WTC11 (cell line): ENCODE results near the gene ZNF76. TPM values are rescaled to one million over a fixed set of nuclear protein-coding genes. Genes with fewer than 3 reads are reported as not detected.

Source experiments
- ATAC-seq: fragments of 200-7000 bp; cut with Tn5 transposase; 2 replicates; pipeline ENCODE4 v1.10.0; 2021; ENCODE audit warnings: mild to moderate bottlenecking, moderate library complexity
- CTCF ChIA-PET: fragments of 300-600 bp; sonication (Branson Sonifier 250); formaldehyde crosslinking; loops from one replicate; lab custom pipeline; 2021; ENCODE audit warnings: antibody characterized with exemption; lab: Charles Lee
- POLR2A ChIA-PET: fragments of 350-600 bp; sonication (Branson Sonifier 250); formaldehyde crosslinking; loops from one replicate; lab custom pipeline; 2021; ENCODE audit warnings: antibody characterized with exemption; lab: Charles Lee
- DNase-seq: peaks from one replicate; pipeline ENCODE4 v3.0.0; 2021; ENCODE audit warnings: low spot score
- H3K27ac Mint-ChIP-seq: 2 replicates; pipeline ENCODE4 v1.8.0; 2021; ENCODE audit warnings: mixed read lengths
- H3K27me3 Mint-ChIP-seq: 2 replicates; pipeline ENCODE4 v1.8.0; 2021; ENCODE audit warnings: low read depth, mild to moderate bottlenecking, moderate library complexity, mixed read lengths
- H3K36me3 Mint-ChIP-seq: 2 replicates; pipeline ENCODE4 v1.8.0; 2021; ENCODE audit warnings: mixed read lengths
- H3K4me1 Mint-ChIP-seq: 2 replicates; pipeline ENCODE4 v1.8.0; 2022; ENCODE audit warnings: mixed read lengths
- H3K4me3 Mint-ChIP-seq: 2 replicates; pipeline ENCODE4 v1.8.0; 2021; ENCODE audit warnings: mild to moderate bottlenecking, moderate library complexity, mixed read lengths
- H3K9me3 Mint-ChIP-seq: 2 replicates; pipeline ENCODE4 v1.8.0; 2021; ENCODE audit warnings: mixed read lengths
- AFF4 ChIP-seq: sonication (generic); formaldehyde crosslinking; IDR thresholded peaks from 2 replicates; pipeline ENCODE4 v1.8.1; 2023; ENCODE audit warnings: mild to moderate bottlenecking, missing genetic modification reagents, borderline replicate concordance
- ATF1 ChIP-seq: sonication (generic); formaldehyde crosslinking; IDR thresholded peaks from 2 replicates; pipeline ENCODE4 v1.8.1; 2023; ENCODE audit warnings: mild to moderate bottlenecking, moderate library complexity, missing genetic modification reagents
- CREM ChIP-seq: sonication (generic); formaldehyde crosslinking; IDR thresholded peaks from 2 replicates; pipeline ENCODE4 v1.8.1; 2022; ENCODE audit warnings: mild to moderate bottlenecking, missing genetic modification reagents, moderate library complexity
- FOXJ3 ChIP-seq: sonication (generic); formaldehyde crosslinking; IDR thresholded peaks from 2 replicates; pipeline ENCODE4 v1.9.0; 2021; ENCODE audit warnings: missing genetic modification reagents, mild to moderate bottlenecking, borderline replicate concordance
- GABPB1 ChIP-seq: sonication (generic); formaldehyde crosslinking; IDR thresholded peaks from 2 replicates; pipeline ENCODE4 v1.8.1; 2023; ENCODE audit warnings: mild to moderate bottlenecking, missing genetic modification reagents
- HMGXB4 ChIP-seq: sonication (generic); formaldehyde crosslinking; IDR thresholded peaks from 2 replicates; pipeline ENCODE4 v1.8.1; 2023; ENCODE audit warnings: mild to moderate bottlenecking, moderate library complexity, missing genetic modification reagents
- JUN ChIP-seq: sonication (generic); formaldehyde crosslinking; IDR thresholded peaks from 2 replicates; pipeline ENCODE4 v1.8.0; 2023; ENCODE audit warnings: mild to moderate bottlenecking, missing genetic modification reagents
- MLX ChIP-seq: sonication (generic); formaldehyde crosslinking; IDR thresholded peaks from 2 replicates; pipeline ENCODE4 v1.8.1; 2023; ENCODE audit warnings: mild to moderate bottlenecking, missing genetic modification reagents, moderate library complexity
- MYBL2 ChIP-seq: sonication (generic); formaldehyde crosslinking; IDR thresholded peaks from 2 replicates; pipeline ENCODE4 v1.8.1; 2023; ENCODE audit warnings: mild to moderate bottlenecking, moderate library complexity, missing genetic modification reagents
- PREB ChIP-seq: sonication (generic); formaldehyde crosslinking; IDR thresholded peaks from 2 replicates; pipeline ENCODE4 v1.8.1; 2022; ENCODE audit warnings: mild to moderate bottlenecking, missing genetic modification reagents, moderate library complexity, borderline replicate concordance
- SMAD4 ChIP-seq: sonication (generic); formaldehyde crosslinking; IDR thresholded peaks from 2 replicates; pipeline ENCODE4 v1.8.0; 2022; ENCODE audit warnings: mild to moderate bottlenecking, missing genetic modification reagents
- ZNF138 ChIP-seq: sonication (generic); formaldehyde crosslinking; conservative IDR thresholded peaks from 2 replicates; pipeline ENCODE4 v1.8.1; 2022; ENCODE audit warnings: mild to moderate bottlenecking, moderate library complexity, missing genetic modification reagents
- ZNF512 ChIP-seq: sonication (generic); formaldehyde crosslinking; IDR thresholded peaks from 2 replicates; pipeline ENCODE4 v1.8.1; 2022; ENCODE audit warnings: missing genetic modification reagents, borderline replicate concordance
- ZNF532 ChIP-seq: fragments of 250-450 bp; sonication (Bioruptor Pico); IDR thresholded peaks from 2 replicates; pipeline ENCODE4 v1.9.0; 2021; ENCODE audit warnings: mild to moderate bottlenecking, borderline replicate concordance
- ZNF671 ChIP-seq: fragments of 250-450 bp; sonication (Bioruptor Pico); IDR thresholded peaks from 2 replicates; pipeline ENCODE4 v1.8.0; 2021; ENCODE audit warnings: mild to moderate bottlenecking
- ZSCAN18 ChIP-seq: fragments of 250-450 bp; sonication (Bioruptor Pico); IDR thresholded peaks from 2 replicates; pipeline ENCODE4 v2.1.2; 2022; ENCODE audit warnings: mild to moderate bottlenecking, moderate library complexity
- total RNA-seq: library from RNA; stranded (reverse); gene quantifications from 3 replicates; pipeline ENCODE4 v1.2.3, GENCODE V29; 2021

ZNF76 gene
- total RNA-seq, 1 experiment from 2014 or later, result 25.8 TPM

GRCh38 chr6:35237476-35237875, 22.1 kb upstream of the ZNF76 start:
- ATAC-seq (no peak), DNase-seq (no peak)
- ChIA-PET POLR2A (interaction anchor here (0.6 kb wide), 1 partner anchor 369 kb away, joined by 4 read pairs; no protein-coding TSS in a partner anchor), CTCF (interaction anchor here (1.4 to 8.0 kb wide), 5 partner anchors 8 to 89 kb away, joined by 3 to 107 read pairs (median 54); partner anchors contain the start of gene SCUBE3)
- Mint-ChIP-seq H3K9me3 (peaks cover 9% of the 10 kb centered on the region), H3K27me3 (peaks cover 71% of the 10 kb centered on the region), H3K4me1 (peaks cover 54% of the 10 kb centered on the region), H3K27ac (no peak overlapping the region), H3K36me3 (peaks cover 17% of the 10 kb centered on the region), H3K4me3 (no peak overlapping the region)
- TF ChIP-seq CREM (CRISPR knock-in tag), result no peak
- no peak for TF ChIP-seq ZNF671 (CRISPR knock-in tag)
- TF ChIP-seq SMAD4, result no peak
- TF ChIP-seq MLX (CRISPR knock-in tag), result no peak
- no peak for TF ChIP-seq AFF4 (CRISPR knock-in tag)
- no peak for TF ChIP-seq PREB (CRISPR knock-in tag)
- TF ChIP-seq JUN (CRISPR knock-in tag), result no peak
- no peak for TF ChIP-seq FOXJ3 (CRISPR knock-in tag)
- no peak for TF ChIP-seq HMGXB4 (CRISPR knock-in tag)
- TF ChIP-seq ZSCAN18 (CRISPR knock-in tag), result no peak
- TF ChIP-seq MYBL2 (CRISPR knock-in tag), result no peak
- TF ChIP-seq ZNF138 (CRISPR knock-in tag), result no peak
- no peak for TF ChIP-seq ATF1 (CRISPR knock-in tag)
- no peak for TF ChIP-seq GABPB1 (CRISPR knock-in tag)
- TF ChIP-seq ZNF532 (CRISPR knock-in tag), result no peak
- no peak for TF ChIP-seq ZNF512 (CRISPR knock-in tag)
